ENCODE data around the gene KDM5B. TPM values are rescaled to one million over a fixed set of nuclear protein-coding genes. Genes with fewer than 3 reads are reported as not detected.

The KDM5B gene
- polyA plus RNA-seq, 1 of the 3 experiments (the other 2 are of a cell fraction) = 21.7 TPM

DNA sequence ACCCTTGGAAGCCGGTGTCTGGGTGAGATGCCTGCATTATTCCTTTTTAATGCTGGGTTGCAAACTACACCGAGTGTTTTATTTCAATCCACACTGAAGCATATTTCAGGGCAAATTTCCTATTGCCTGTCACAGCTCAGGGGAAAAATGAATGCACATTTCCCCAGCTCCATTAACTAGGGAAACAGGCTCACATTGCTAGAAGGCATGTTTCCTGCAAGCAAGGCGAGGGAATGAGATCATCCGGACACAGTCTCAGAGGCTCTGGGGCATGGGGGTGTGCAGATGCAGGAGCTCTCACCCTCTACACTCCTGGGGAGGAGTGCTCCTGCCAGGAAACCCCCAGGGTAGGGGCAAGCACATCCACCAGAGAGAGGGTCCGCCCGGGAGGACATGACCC is 122.6 kb downstream of the KDM5B start:
- H3K4me2 ChIP-seq = no peak overlapping the region
- 39% methylated on average over 4 of the region's 6 CpGs for WGBS (ENCODE audit: low lambda C conversion rate)
- peak; percentile 28 for DNase-seq
- CTCF ChIA-PET = no interaction called here
- no peak overlapping the region for H3K27ac ChIP-seq (ENCODE audit: low read depth in 2 of 2, low read length in 1 of 2)
- H3K4me3 ChIP-seq (ENCODE audit: low read depth in 2 of 2, low read length in 1 of 2) = no peak overlapping the region
- H4K20me1 ChIP-seq (ENCODE audit: insufficient read depth) = no peaks in the 10 kb centered on the region
- no peaks in the 10 kb centered on the region for H3F3A ChIP-seq (replicated peaks; ENCODE audit: insufficient read depth)
- no peak for TF ChIP-seq GABPA (IDR thresholded peaks at IDR 0.05; ENCODE audit: low read depth)
- no peak for TF ChIP-seq MEF2A (IDR thresholded peaks at IDR 0.05; ENCODE audit: borderline replicate concordance, low read depth)
- no peak for TF ChIP-seq RCOR1 (IDR thresholded peaks at IDR 0.05; ENCODE audit: low read length)
- TF ChIP-seq, protein P1, sequence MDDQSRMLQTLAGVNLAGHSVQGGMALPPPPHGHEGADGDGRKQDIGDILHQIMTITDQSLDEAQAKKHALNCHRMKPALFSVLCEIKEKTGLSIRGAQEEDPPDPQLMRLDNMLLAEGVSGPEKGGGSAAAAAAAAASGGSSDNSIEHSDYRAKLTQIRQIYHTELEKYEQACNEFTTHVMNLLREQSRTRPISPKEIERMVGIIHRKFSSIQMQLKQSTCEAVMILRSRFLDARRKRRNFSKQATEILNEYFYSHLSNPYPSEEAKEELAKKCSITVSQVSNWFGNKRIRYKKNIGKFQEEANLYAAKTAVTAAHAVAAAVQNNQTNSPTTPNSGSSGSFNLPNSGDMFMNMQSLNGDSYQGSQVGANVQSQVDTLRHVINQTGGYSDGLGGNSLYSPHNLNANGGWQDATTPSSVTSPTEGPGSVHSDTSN (IDR thresholded peaks at IDR 0.05) = no peak
- TF ChIP-seq, protein P2, sequence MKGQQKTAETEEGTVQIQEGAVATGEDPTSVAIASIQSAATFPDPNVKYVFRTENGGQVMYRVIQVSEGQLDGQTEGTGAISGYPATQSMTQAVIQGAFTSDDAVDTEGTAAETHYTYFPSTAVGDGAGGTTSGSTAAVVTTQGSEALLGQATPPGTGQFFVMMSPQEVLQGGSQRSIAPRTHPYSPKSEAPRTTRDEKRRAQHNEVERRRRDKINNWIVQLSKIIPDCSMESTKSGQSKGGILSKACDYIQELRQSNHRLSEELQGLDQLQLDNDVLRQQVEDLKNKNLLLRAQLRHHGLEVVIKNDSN (IDR thresholded peaks at IDR 0.05; ENCODE audit: borderline replicate concordance, low read depth) = no peak
- TF ChIP-seq NFIC (IDR thresholded peaks at IDR 0.05; ENCODE audit: borderline replicate concordance) = no peak
- H3K27me3 ChIP-seq (ENCODE audit: insufficient read depth) = peaks cover 37% of the 10 kb centered on the region
- POLR2A ChIA-PET = no interaction called here
- H3K9ac ChIP-seq = no peak overlapping the region
- no peak overlapping the region for H2AFZ ChIP-seq (ENCODE audit: low read depth)
- peaks cover 0 to 4% of the 10 kb centered on the region in 2 experiments; a peak in 1 of 4 replicates for H3K4me1 ChIP-seq (ENCODE audit: control insufficient read depth in 1 of 2, insufficient read depth in 2 of 2, low read depth in 1 of 2, low read length in 1 of 2)
- no peaks in the 10 kb centered on the region for H3K79me2 ChIP-seq (ENCODE audit: insufficient read depth)
- no peaks in the 10 kb centered on the region for H3K9me2 ChIP-seq
- no peaks in the 10 kb centered on the region for H3K36me3 ChIP-seq (replicated peaks in 1 of 2; ENCODE audit: control insufficient read depth in 1 of 2, insufficient read depth in 2 of 2, low read length in 1 of 2)
- no peaks in the 10 kb centered on the region for H3K9me3 ChIP-seq

DNA sequence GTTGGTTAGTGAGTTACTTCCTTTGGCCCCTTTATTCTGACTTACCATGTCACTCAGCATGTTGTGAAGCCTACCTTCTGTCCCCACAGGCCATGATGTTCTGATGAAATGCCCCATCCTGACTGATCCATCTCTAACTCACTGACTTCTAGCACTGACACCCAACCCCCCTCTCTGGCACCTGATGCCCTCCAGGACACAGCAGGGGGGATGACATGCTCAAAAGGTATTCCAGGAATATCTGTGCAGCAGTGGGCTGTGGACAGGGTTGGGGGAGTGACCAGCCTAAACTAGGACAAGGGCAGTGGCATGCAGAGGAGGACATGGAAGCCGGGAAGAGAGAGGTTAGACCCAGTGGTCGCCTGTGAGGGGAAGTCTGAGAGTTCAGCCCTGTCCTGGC is 123.5 kb downstream of the KDM5B start:
- DNase-seq = no peak

More for the DNA sequence above, 123.5 kb downstream of the KDM5B start:
- POLR2A ChIA-PET = no interaction called here
- H3K27me3 ChIP-seq (ENCODE audit: insufficient read depth) = peaks cover 40% of the 10 kb centered on the region
- H3K36me3 ChIP-seq (replicated peaks in 1 of 2; ENCODE audit: control insufficient read depth in 1 of 2, insufficient read depth in 2 of 2, low read length in 1 of 2) = no peaks in the 10 kb centered on the region
- WGBS (ENCODE audit: low lambda C conversion rate) = 26% methylated on average over 2 of the region's 2 CpGs
- H3K4me2 ChIP-seq = no peak overlapping the region
- no peaks in the 10 kb centered on the region for H4K20me1 ChIP-seq (ENCODE audit: insufficient read depth)
- no peaks in the 10 kb centered on the region for H3K79me2 ChIP-seq (ENCODE audit: insufficient read depth)
- no peaks in the 10 kb centered on the region for H3K9me3 ChIP-seq
- CTCF ChIA-PET = no interaction called here
- H3K27ac ChIP-seq (ENCODE audit: low read depth in 2 of 2, low read length in 1 of 2) = no peak overlapping the region
- H2AFZ ChIP-seq (ENCODE audit: low read depth) = no peak overlapping the region
- H3K4me1 ChIP-seq (ENCODE audit: control insufficient read depth in 1 of 2, insufficient read depth in 2 of 2, low read depth in 1 of 2, low read length in 1 of 2) = peaks cover 0 to 4% of the 10 kb centered on the region in 2 experiments; a peak in 1 of 4 replicates
- TF ChIP-seq, protein P3, sequence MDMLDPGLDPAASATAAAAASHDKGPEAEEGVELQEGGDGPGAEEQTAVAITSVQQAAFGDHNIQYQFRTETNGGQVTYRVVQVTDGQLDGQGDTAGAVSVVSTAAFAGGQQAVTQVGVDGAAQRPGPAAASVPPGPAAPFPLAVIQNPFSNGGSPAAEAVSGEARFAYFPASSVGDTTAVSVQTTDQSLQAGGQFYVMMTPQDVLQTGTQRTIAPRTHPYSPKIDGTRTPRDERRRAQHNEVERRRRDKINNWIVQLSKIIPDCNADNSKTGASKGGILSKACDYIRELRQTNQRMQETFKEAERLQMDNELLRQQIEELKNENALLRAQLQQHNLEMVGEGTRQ (IDR thresholded peaks at IDR 0.05; ENCODE audit: borderline replicate concordance, low read depth, low read length) = no peak
- TF ChIP-seq, protein P4, sequence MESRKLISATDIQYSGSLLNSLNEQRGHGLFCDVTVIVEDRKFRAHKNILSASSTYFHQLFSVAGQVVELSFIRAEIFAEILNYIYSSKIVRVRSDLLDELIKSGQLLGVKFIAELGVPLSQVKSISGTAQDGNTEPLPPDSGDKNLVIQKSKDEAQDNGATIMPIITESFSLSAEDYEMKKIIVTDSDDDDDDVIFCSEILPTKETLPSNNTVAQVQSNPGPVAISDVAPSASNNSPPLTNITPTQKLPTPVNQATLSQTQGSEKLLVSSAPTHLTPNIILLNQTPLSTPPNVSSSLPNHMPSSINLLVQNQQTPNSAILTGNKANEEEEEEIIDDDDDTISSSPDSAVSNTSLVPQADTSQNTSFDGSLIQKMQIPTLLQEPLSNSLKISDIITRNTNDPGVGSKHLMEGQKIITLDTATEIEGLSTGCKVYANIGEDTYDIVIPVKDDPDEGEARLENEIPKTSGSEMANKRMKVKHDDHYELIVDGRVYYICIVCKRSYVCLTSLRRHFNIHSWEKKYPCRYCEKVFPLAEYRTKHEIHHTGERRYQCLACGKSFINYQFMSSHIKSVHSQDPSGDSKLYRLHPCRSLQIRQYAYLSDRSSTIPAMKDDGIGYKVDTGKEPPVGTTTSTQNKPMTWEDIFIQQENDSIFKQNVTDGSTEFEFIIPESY (IDR thresholded peaks at IDR 0.05; ENCODE audit: borderline replicate concordance, low read depth) = no peak
- no peak for TF ChIP-seq MEF2A (IDR thresholded peaks at IDR 0.05; ENCODE audit: borderline replicate concordance, low read depth)
- TF ChIP-seq SMC3 (IDR thresholded peaks at IDR 0.05; ENCODE audit: low read depth, low read length) = no peak
- TF ChIP-seq, protein P1 (IDR thresholded peaks at IDR 0.05) = no peak
- TF ChIP-seq RXRA (IDR thresholded peaks at IDR 0.05; ENCODE audit: borderline replicate concordance, low read depth) = no peak
- no peak for TF ChIP-seq SIN3A (IDR thresholded peaks at IDR 0.05; ENCODE audit: borderline replicate concordance, low read depth, low read length)
- TF ChIP-seq GATA2 (CRISPR knock-in tag; IDR thresholded peaks at IDR 0.05) = no peak
- no peak for TF ChIP-seq TEAD4 (IDR thresholded peaks at IDR 0.05; ENCODE audit: borderline replicate concordance, insufficient read depth)
- no peak for TF ChIP-seq FOSL2 (IDR thresholded peaks at IDR 0.05; ENCODE audit: borderline replicate concordance, low read depth)
- H3K9me2 ChIP-seq = no peaks in the 10 kb centered on the region
- no peak overlapping the region for H3K4me3 ChIP-seq (ENCODE audit: low read depth in 2 of 2, low read length in 1 of 2)
- no peak overlapping the region for H3K9ac ChIP-seq
- no peaks in the 10 kb centered on the region for H3F3A ChIP-seq (replicated peaks; ENCODE audit: insufficient read depth)
